GM19239 (cell line): ENCODE results near the gene BTBD2.

Experiments used
- DNase-seq: peaks from one replicate; pipeline ENCODE4 v3.0.0; 2011; ENCODE audit warnings: low spot score; ENCODE audit not compliant: insufficient read length
- FAIRE-seq: peaks from 2 replicates; lab custom pipeline; 2011; peaks lifted over from hg19 to GRCh38; lab: Jason Lieb, UNC

BTBD2 gene

GRCh38 chr19:2015608-2015950 is at the start of gene BTBD2:
TSS of gene BTBD2 (minus strand) at chr19:2015714. CDS start at chr19:2015703, 11 bp downstream.
- FAIRE-seq (no peak), DNase-seq (peak; percentile 60)

- DNase-seq (no peak), FAIRE-seq (no peak)
Measured at GRCh38 chr19:2064788-2065524, 49.4 kb upstream of the BTBD2 start.

- no peak for FAIRE-seq
- no peak for DNase-seq
Measured at GRCh38 chr19:2064395-2064787, 48.9 kb upstream of the BTBD2 start.

- no peak for FAIRE-seq
- no peak for DNase-seq
Measured at GRCh38 chr19:2063824-2064223, 48.3 kb upstream of the BTBD2 start.

GRCh38 chr19:2062770-2063169 is 47.3 kb upstream of the BTBD2 start:
- no peak for DNase-seq
- no peak for FAIRE-seq

GRCh38 chr19:2062389-2062729 is 46.8 kb upstream of the BTBD2 start:
- DNase-seq: no peak
- no peak for FAIRE-seq

GRCh38 chr19:2061495-2062388 is 46.2 kb upstream of the BTBD2 start:
- peak; percentile 96 for FAIRE-seq
- peak; percentile 95 for DNase-seq

GRCh38 chr19:2060884-2061494 is 45.5 kb upstream of the BTBD2 start:
- DNase-seq: no peak
- FAIRE-seq: peak; percentile 54

- DNase-seq (no peak), FAIRE-seq (no peak)
Measured at GRCh38 chr19:2059422-2060201, 44.1 kb upstream of the BTBD2 start.

GRCh38 chr19:2058570-2059421 is 43.3 kb upstream of the BTBD2 start:
- no peak for FAIRE-seq
- DNase-seq: no peak

- DNase-seq (no peak), FAIRE-seq (no peak)
Measured at GRCh38 chr19:2057484-2058469, 42.3 kb upstream of the BTBD2 start.

- DNase-seq (no peak), FAIRE-seq (no peak)
Measured at GRCh38 chr19:2056837-2057192, 41.3 kb upstream of the BTBD2 start.

GRCh38 chr19:2055931-2056836 is 40.7 kb upstream of the BTBD2 start:
- DNase-seq: no peak
- FAIRE-seq: peak; percentile 73

GRCh38 chr19:2054763-2055162 is 39.2 kb upstream of the BTBD2 start:
- DNase-seq (no peak), FAIRE-seq (no peak)

- FAIRE-seq (no peak), DNase-seq (no peak)
Measured at GRCh38 chr19:2053601-2054389, 38.3 kb upstream of the BTBD2 start.

GRCh38 chr19:2051773-2052704 is 36.5 kb upstream of the BTBD2 start:
- FAIRE-seq (peak; percentile 84), DNase-seq (no peak)
